SK-N-DZ (cell line): ENCODE results near the gene CC2D2B. TPM values are rescaled to one million over a fixed set of nuclear protein-coding genes. Genes with fewer than 3 reads are reported as not detected.
A peak's percentile ranks its signal among the peaks of the same experiment; 100 is the strongest.
"Not testable (repeated sequence)": the region's sequence is repeated elsewhere in the genome, so short reads cannot be mapped to it uniquely, and the experiment has no call there.

ENCODE experiments used
- DNase-seq: peaks from one replicate; pipeline ENCODE4 v3.0.0-alpha.2; 2015; ENCODE audit warnings: low spot score
- polyA plus RNA-seq, 2 experiments: library from polyadenylated mRNA; depleted of rRNA; stranded (reverse); fragments of >200 nt; gene quantifications; 2 replicates each; pipeline ENCODE4 v1.2.3, GENCODE V29; 2014

The CC2D2B gene
- 0.08 and 0.19 TPM in 2 replicates for polyA plus RNA-seq (2014; cell fraction: cytosol; rRNA removed)
- polyA plus RNA-seq (2014; cell fraction: nucleus; rRNA removed): 0.73 TPM in 1 of 2 replicates, not detected in the other

- peak; percentile 89 for DNase-seq
Measured at GRCh38 chr10:95907456-95908253, at the start of gene CC2D2B. Gene CC2D2B, plus strand, starts transcription at chr10:95907975. Its CDS starts 3,349 bp downstream, at chr10:95911324.

- DNase-seq: no peak
Measured at GRCh38 chr10:95860166-95860940, 47.4 kb upstream of the CC2D2B start.

- DNase-seq: no peak
Measured at GRCh38 chr10:95861386-95861785, 46.4 kb upstream of the CC2D2B start.

GRCh38 chr10:95864906-95865813 lies 42.6 kb upstream of the CC2D2B start:
- DNase-seq: peak; percentile 20

GRCh38 chr10:95865814-95866466 lies 41.8 kb upstream of the CC2D2B start:
- DNase-seq: no peak

- DNase-seq: no peak
Measured at GRCh38 chr10:95866467-95866842, 41.3 kb upstream of the CC2D2B start.

GRCh38 chr10:95867866-95868265 lies 39.9 kb upstream of the CC2D2B start:
- DNase-seq: no peak

- no peak for DNase-seq
Measured at GRCh38 chr10:95872158-95872711, 35.5 kb upstream of the CC2D2B start.

- DNase-seq: no peak
Measured at GRCh38 chr10:95873139-95873538, 34.6 kb upstream of the CC2D2B start.

- DNase-seq: no peak
Measured at GRCh38 chr10:95873651-95874050, 34.1 kb upstream of the CC2D2B start.

GRCh38 chr10:95874783-95875182 lies 33.0 kb upstream of the CC2D2B start:
- not testable (repeated sequence) for DNase-seq

GRCh38 chr10:95876756-95877155 lies 31.0 kb upstream of the CC2D2B start:
- DNase-seq: no peak

- no peak for DNase-seq
Measured at GRCh38 chr10:95877881-95878280, 29.9 kb upstream of the CC2D2B start.

GRCh38 chr10:95880704-95881103 lies 27.1 kb upstream of the CC2D2B start:
- DNase-seq: no peak

GRCh38 chr10:95881316-95881715 lies 26.5 kb upstream of the CC2D2B start:
- DNase-seq: no peak

GRCh38 chr10:95889830-95890229 lies 17.9 kb upstream of the CC2D2B start:
- DNase-seq: no peak

GRCh38 chr10:95896071-95896850 lies 11.5 kb upstream of the CC2D2B start:
- no peak for DNase-seq

GRCh38 chr10:95905897-95906580 lies 1.7 kb upstream of the CC2D2B start:
- DNase-seq: peak; percentile 5
